Heart left ventricle (tissue), 13 donors: ENCODE results near the gene TATDN2.

Experiments
- POLR2A ChIP-seq, 2 donors: fragments of 450-650 bp; IDR thresholded peaks; one replicate each; pipeline ENCODE4 v1.6.1; 2017; ENCODE audit warnings: antibody characterized with exemption in 2 of 2, mild to moderate bottlenecking in 2 of 2, moderate library complexity in 2 of 2
- TF ChIP-seq, protein P1 (sequence below), 12 donors: fragments of 200-600 bp; sonication (generic) in 4 of 12; IDR thresholded peaks; one replicate each; pipeline versions ENCODE4 v1.5.0 to v1.8.0; 2018 to 2022; ENCODE audit warnings: antibody characterized with exemption in 12 of 12, mild to moderate bottlenecking in 5 of 12
- donor health status: ischemic (EF 13 %, LVEDD 7.1; RV severe dilation, severe dysfunction).
- donor health status: DM: no; HTN: yes; CAD: no.
- donor health status: DM: no; HTN: no; CAD: no.
- donor health status: ischemic (EF 25% LVEDD 6.9; RV normal size, moderate dysfunction).
- donor health status: ischemic (EF 25% LVEDD 5.7; RV mildly dilated, moderate dysfunction).
- donor health status: ischemic (EF 35%, LVEDD 5.7; RV mildly dilated, moderate dysfunction).
- donor health status: nonischemic (EF 11% LVEDD 7.7; RV severe dilation, severe dysfunction).
- donor health status: DM: yes; HTN: yes; CAD: no.
- donor health status: PGD.
- donor health status: ischemic (EF 29% LVEDD 5.4; RV normal size, mild dysfunction).
- donor health status: nonischemic (EF 23%, LVEDD 6.1; RV moderate dilation, normal function).

GRCh38 chr3:10284496-10284895 lies 36.2 kb downstream of the TATDN2 start:
- no peak for TF ChIP-seq POLR2A (IDR thresholded peaks at IDR 0.05)
- TF ChIP-seq, protein P1, sequence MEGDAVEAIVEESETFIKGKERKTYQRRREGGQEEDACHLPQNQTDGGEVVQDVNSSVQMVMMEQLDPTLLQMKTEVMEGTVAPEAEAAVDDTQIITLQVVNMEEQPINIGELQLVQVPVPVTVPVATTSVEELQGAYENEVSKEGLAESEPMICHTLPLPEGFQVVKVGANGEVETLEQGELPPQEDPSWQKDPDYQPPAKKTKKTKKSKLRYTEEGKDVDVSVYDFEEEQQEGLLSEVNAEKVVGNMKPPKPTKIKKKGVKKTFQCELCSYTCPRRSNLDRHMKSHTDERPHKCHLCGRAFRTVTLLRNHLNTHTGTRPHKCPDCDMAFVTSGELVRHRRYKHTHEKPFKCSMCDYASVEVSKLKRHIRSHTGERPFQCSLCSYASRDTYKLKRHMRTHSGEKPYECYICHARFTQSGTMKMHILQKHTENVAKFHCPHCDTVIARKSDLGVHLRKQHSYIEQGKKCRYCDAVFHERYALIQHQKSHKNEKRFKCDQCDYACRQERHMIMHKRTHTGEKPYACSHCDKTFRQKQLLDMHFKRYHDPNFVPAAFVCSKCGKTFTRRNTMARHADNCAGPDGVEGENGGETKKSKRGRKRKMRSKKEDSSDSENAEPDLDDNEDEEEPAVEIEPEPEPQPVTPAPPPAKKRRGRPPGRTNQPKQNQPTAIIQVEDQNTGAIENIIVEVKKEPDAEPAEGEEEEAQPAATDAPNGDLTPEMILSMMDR (IDR thresholded peaks at IDR 0.05) = no peak
